ENCODE data around the gene PDE10A. TPM values are rescaled to one million over a fixed set of nuclear protein-coding genes. Genes with fewer than 3 reads are reported as not detected.

PDE10A gene
- total and polyA plus RNA-seq, 2 of the 8 experiments (the other 6 are each of a cell fraction or from before 2014, with no cell fraction given) = 1.1 to 2.4 TPM

GRCh38 chr6:165568326-165568725, 94.7 kb downstream of the PDE10A start (continued):
- no peak for TF ChIP-seq RNF2 (IDR thresholded peaks at IDR 0.05; ENCODE audit: borderline replicate concordance, low read depth, low read length, missing control alignments, poor library complexity, severe bottlenecking)
- TF ChIP-seq JUND (IDR thresholded peaks at IDR 0.05; ENCODE audit: low read length) = no peak
- no peak for TF ChIP-seq CTBP2 (IDR thresholded peaks at IDR 0.05; ENCODE audit: borderline replicate concordance, insufficient read depth, insufficient read length, low read length)
- no peak for TF ChIP-seq RFX5 (IDR thresholded peaks at IDR 0.05; ENCODE audit: borderline replicate concordance, low read depth, low read length)
- no peak for TF ChIP-seq HDAC6 (IDR thresholded peaks at IDR 0.05; ENCODE audit: low read depth, low read length)
- no peak for TF ChIP-seq KDM5A (IDR thresholded peaks at IDR 0.05; ENCODE audit: low read length)
- no peak for TF ChIP-seq HDAC2 (IDR thresholded peaks at IDR 0.05; ENCODE audit: borderline replicate concordance in 1 of 2, low read depth in 2 of 2, low read length in 2 of 2)
- TF ChIP-seq CHD1 (IDR thresholded peaks at IDR 0.05; ENCODE audit: low read depth, low read length) = no peak
- TF ChIP-seq, protein P1, sequence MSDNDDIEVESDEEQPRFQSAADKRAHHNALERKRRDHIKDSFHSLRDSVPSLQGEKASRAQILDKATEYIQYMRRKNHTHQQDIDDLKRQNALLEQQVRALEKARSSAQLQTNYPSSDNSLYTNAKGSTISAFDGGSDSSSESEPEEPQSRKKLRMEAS (IDR thresholded peaks at IDR 0.05) = no peak
- TF ChIP-seq KDM4A (IDR thresholded peaks at IDR 0.05; ENCODE audit: low read depth, low read length, severe bottlenecking) = no peak
- no peak for TF ChIP-seq FOSL1 (IDR thresholded peaks at IDR 0.05; ENCODE audit: insufficient read depth, low read depth, low read length)
- no peak for TF ChIP-seq CBX5 (IDR thresholded peaks at IDR 0.05; ENCODE audit: low read depth, low read length)
- TF ChIP-seq SRF (IDR thresholded peaks at IDR 0.05; ENCODE audit: low read depth, low read length) = no peak
- no peak for TF ChIP-seq EZH2 (IDR thresholded peaks at IDR 0.05; ENCODE audit: low read depth, low read length, severe bottlenecking)
- TF ChIP-seq ASH2L (IDR thresholded peaks at IDR 0.05; ENCODE audit: low read length) = no peak
- no peak for TF ChIP-seq BCL11A (IDR thresholded peaks at IDR 0.05; ENCODE audit: low read depth in 2 of 2, low read length in 2 of 2)
- no peak for TF ChIP-seq BACH1 (IDR thresholded peaks at IDR 0.05; ENCODE audit: low read length)
- no peak for TF ChIP-seq BRCA1 (IDR thresholded peaks at IDR 0.05; ENCODE audit: low read depth, low read length)
- TF ChIP-seq KDM1A (IDR thresholded peaks at IDR 0.05; ENCODE audit: borderline replicate concordance, low read length) = no peak
